Endothelial cell of umbilical vein (primary cell): ENCODE measurements around the gene NFATC1. TPM values are rescaled to one million over a fixed set of nuclear protein-coding genes. Genes with fewer than 3 reads are reported as not detected.

Experiments used
- BruUV-seq: library from RNA; stranded (reverse); fragments of 400-500 nt; replicated peaks from 2 replicates; lab custom pipeline; 2021; lab: Mats Ljungman, UMichigan
- CTCF ChIA-PET: fragments of 300-600, 350-600 bp; sonication (Branson Sonifier 250); formaldehyde crosslinking; loops from one replicate; lab custom pipeline; 2021; ENCODE audit warnings: antibody characterized with exemption, inconsistent platforms; lab: Charles Lee
- POLR2A ChIA-PET: fragments of 300-600, 350-600 bp; sonication (Branson Sonifier 250); formaldehyde crosslinking; loops from one replicate; lab custom pipeline; 2021; ENCODE audit warnings: antibody characterized with exemption, inconsistent platforms; lab: Charles Lee
- DNase-seq: peaks from one replicate; pipeline ENCODE4 v3.0.0-alpha.2; 2011; ENCODE audit warnings: low read depth, low spot score
- FAIRE-seq: peaks from 2 replicates; lab custom pipeline; 2011; peaks lifted over from hg19 to GRCh38; lab: Jason Lieb, UNC
- H2AFZ ChIP-seq: 2 replicates; pipeline ENCODE4 v1.6.0; 2012; ENCODE audit warnings: low read depth, low read length, control low read depth, inconsistent platforms
- H3K27ac ChIP-seq: 2 replicates; pipeline ENCODE4 v1.5.1; 2011; ENCODE audit warnings: low read depth, mild to moderate bottlenecking, control low read depth, low read length, moderate library complexity; ENCODE audit not compliant: insufficient read depth
- H3K27me3 ChIP-seq, 2 experiments: 2 replicates each; pipeline versions ENCODE4 v1.6.0 to v1.6.1; 2011; ENCODE audit warnings: low read length in 2 of 2, mixed read lengths in 1 of 2; ENCODE audit not compliant: control insufficient read depth in 2 of 2, insufficient read depth in 2 of 2
- H3K36me3 ChIP-seq, 2 experiments: 2 replicates in 1 of 2; 3 replicates in 1 of 2; pipeline ENCODE4 v1.5.1; 2011; ENCODE audit warnings: low read length in 2 of 2, mild to moderate bottlenecking in 1 of 2, moderate library complexity in 1 of 2; ENCODE audit not compliant: control insufficient read depth in 2 of 2, insufficient read depth in 2 of 2; ENCODE audit errors: extremely low read depth in 1 of 2
- H3K4me1 ChIP-seq: 3 replicates; pipeline ENCODE4 v1.5.1; 2011; ENCODE audit warnings: mild to moderate bottlenecking, low read length; ENCODE audit not compliant: control insufficient read depth, insufficient read depth; ENCODE audit errors: extremely low read depth
- H3K4me2 ChIP-seq: 2 replicates; pipeline ENCODE4 v1.6.1; 2011; ENCODE audit warnings: low read length, control low read depth, mixed read lengths; ENCODE audit not compliant: insufficient read depth
- H3K4me3 ChIP-seq, 3 experiments: fragments of 200-600 bp in 1 of 3; sonication (generic), shearing (Covaris generic) in 1 of 3; replicated peaks in 1 of 3; 2 replicates each; pipeline ENCODE4 v1.5.1; 2011 to 2016; ENCODE audit warnings: control low read depth in 3 of 3, low read length in 3 of 3, mild to moderate bottlenecking in 2 of 3, inconsistent platforms in 1 of 3, low read depth in 1 of 3, moderate library complexity in 1 of 3; ENCODE audit not compliant: insufficient read depth in 1 of 3
- H3K79me2 ChIP-seq: 2 replicates; pipeline ENCODE4 v1.6.0; 2012; ENCODE audit warnings: low read length, inconsistent platforms; ENCODE audit not compliant: control insufficient read depth, insufficient read depth
- H3K9ac ChIP-seq: replicated peaks from 2 replicates; pipeline ENCODE3; 2011; ENCODE audit warnings: low read length, control low read depth; ENCODE audit not compliant: insufficient read depth; ENCODE audit errors: extremely low read depth
- H3K9me1 ChIP-seq: replicated peaks from 3 replicates; pipeline ENCODE4 v1.6.0; 2011; ENCODE audit warnings: mild to moderate bottlenecking, low read length; ENCODE audit not compliant: control insufficient read depth, insufficient read depth; ENCODE audit errors: extremely low read depth
- H3K9me3 ChIP-seq: replicated peaks from 2 replicates; pipeline ENCODE4 v1.5.1; 2012; ENCODE audit warnings: low read length, inconsistent platforms; ENCODE audit not compliant: control insufficient read depth, insufficient read depth
- H4K20me1 ChIP-seq: replicated peaks from 2 replicates; pipeline ENCODE3; 2011; ENCODE audit warnings: mild to moderate bottlenecking, low read length; ENCODE audit not compliant: control insufficient read depth, insufficient read depth; ENCODE audit errors: extremely low read depth
- CTCF ChIP-seq, 2 donors: IDR thresholded peaks; 1 replicate in 1 of 2; 2 replicates in 1 of 2; pipeline ENCODE4 v1.5.1; 2011; ENCODE audit warnings: low read length in 2 of 2, mild to moderate bottlenecking in 2 of 2, moderate library complexity in 2 of 2, control low read depth in 1 of 2, inconsistent platforms in 1 of 2, low read depth in 1 of 2; ENCODE audit not compliant: insufficient read depth in 1 of 2; ENCODE audit errors: extremely low read depth in 1 of 2
- EZH2 ChIP-seq: IDR thresholded peaks from 2 replicates; pipeline ENCODE4 v1.6.1; 2012; ENCODE audit warnings: borderline replicate concordance, low read depth, mild to moderate bottlenecking, moderate library complexity, low read length, inconsistent platforms; ENCODE audit not compliant: severe bottlenecking
- FOS ChIP-seq: IDR thresholded peaks from 2 replicates; pipeline ENCODE4 v1.6.1; 2011; ENCODE audit warnings: mild to moderate bottlenecking, low read length, moderate library complexity, borderline replicate concordance; ENCODE audit not compliant: insufficient read depth
- GATA2 ChIP-seq: IDR thresholded peaks from 2 replicates; pipeline ENCODE4 v1.7.0; 2011; ENCODE audit warnings: low read depth, mild to moderate bottlenecking, moderate library complexity, mixed read lengths, low read length; ENCODE audit not compliant: insufficient read length, insufficient read depth
- JUN ChIP-seq: IDR thresholded peaks from 2 replicates; pipeline ENCODE4 v1.6.1; 2011; ENCODE audit warnings: borderline replicate concordance, low read depth; ENCODE audit not compliant: insufficient read length, insufficient read depth
- MAX ChIP-seq: IDR thresholded peaks from 2 replicates; pipeline ENCODE4 v1.6.1; 2011; ENCODE audit not compliant: insufficient read depth, insufficient read length
- MYC ChIP-seq: IDR thresholded peaks from one replicate; pipeline ENCODE4 v1.6.1; 2011; ENCODE audit warnings: mild to moderate bottlenecking, low read depth, low read length
- POLR2A ChIP-seq: IDR thresholded peaks from 2 replicates; pipeline ENCODE4 v1.6.1; 2012; ENCODE audit warnings: low read depth, mild to moderate bottlenecking, control low read depth, low read length
- POLR2AphosphoS5 ChIP-seq: IDR thresholded peaks from 2 replicates; pipeline ENCODE4 v1.6.1; 2012; ENCODE audit warnings: low read depth, mild to moderate bottlenecking, control low read depth, low read length, moderate library complexity; ENCODE audit not compliant: insufficient read depth
- dilution Hi-C: fragments of 300-500 bp; cut with MboI; formaldehyde crosslinking; loops from one replicate; pipeline ENCODE4 v1.15.0; 2019; ENCODE audit warnings: low sequenced_read_pairs; ENCODE audit not compliant: extremely low pct_ligation_motif_present
- intact Hi-C: fragments of 100-400 bp; cut with micrococcal nuclease; formaldehyde crosslinking; loops from one replicate; pipeline ENCODE4 v1.10.0; 2022
- polyA plus RNA-seq, 4 experiments: library from polyadenylated mRNA; depleted of rRNA in 3 of 4; stranded (reverse) in 3 of 4; unstranded in 1 of 4; fragments of >200 nt; gene quantifications; 2 replicates each; pipeline versions ENCODE4 v1.2.1 to v1.2.3, GENCODE V29; 2011 to 2012; ENCODE audit warnings: missing spikeins in 1 of 4
- total RNA-seq: library from RNA; stranded (reverse); gene quantifications from 2 replicates; pipeline ENCODE4 v1.2.3, GENCODE V29; 2021

Gene NFATC1
- total and polyA plus RNA-seq, 2 donors (not counting 3 experiments of a cell fraction or from before 2014, with no cell fraction given) = 11.1 to 30.0 TPM

GRCh38 chr18:79502782-79503181, 107.1 kb downstream of the NFATC1 start:
- H3K27ac ChIP-seq = no peak overlapping the region
- dilution Hi-C loops = no loop called here
- peaks cover 27% of the 10 kb centered on the region for H3K4me1 ChIP-seq
- H3K4me3 ChIP-seq = no peak overlapping the region
- H3K9me3 ChIP-seq = no peaks in the 10 kb centered on the region
- intact Hi-C loops = no loop called here
- TF ChIP-seq POLR2A (no peak), POLR2AphosphoS5 (no peak), EZH2 (no peak), MYC (no peak), GATA2 (no peak), JUN (no peak), MAX (no peak)
- H3K36me3 ChIP-seq = no peaks in the 10 kb centered on the region
- POLR2A ChIA-PET = no interaction called here
- H3K4me2 ChIP-seq = no peak overlapping the region
- H3K9ac ChIP-seq = no peak overlapping the region
- H3K9me1 ChIP-seq = no peaks in the 10 kb centered on the region
- H4K20me1 ChIP-seq = no peaks in the 10 kb centered on the region
- no peaks in the 10 kb centered on the region for H3K79me2 ChIP-seq
- DNase-seq = peak; percentile 45
- H2AFZ ChIP-seq = no peak overlapping the region
- BruUV-seq = no TSS peak
- no peaks in the 10 kb centered on the region for H3K27me3 ChIP-seq
- CTCF ChIA-PET = no interaction called here
- FAIRE-seq = peak; percentile 67

GRCh38 chr18:79503406-79503805, 107.7 kb downstream of the NFATC1 start:
- Histone ChIP-seq H3K4me1 (peaks cover 34% of the 10 kb centered on the region), H3K9ac (no peak overlapping the region), H3K27ac (no peak overlapping the region), H3K79me2 (no peaks in the 10 kb centered on the region), H3K9me1 (no peaks in the 10 kb centered on the region), H4K20me1 (no peaks in the 10 kb centered on the region), H3K4me2 (no peak overlapping the region), H2AFZ (no peak overlapping the region), H3K9me3 (no peaks in the 10 kb centered on the region), H3K4me3 (no peak overlapping the region), H3K27me3 (no peaks in the 10 kb centered on the region), H3K36me3 (no peaks in the 10 kb centered on the region)
- no peak for DNase-seq
- dilution Hi-C loops (no loop called here), intact Hi-C loops (no loop called here)
- no TSS peak for BruUV-seq
- POLR2A ChIA-PET = no interaction called here
- no peak for FAIRE-seq
- TF ChIP-seq GATA2 (no peak), MAX (no peak), POLR2AphosphoS5 (no peak), MYC (no peak), POLR2A (no peak), EZH2 (no peak), CTCF (IDR thresholded peaks at IDR 0.05; ENCODE audit: extremely low read depth in 1 of 2, insufficient read depth in 1 of 2, low read depth in 1 of 2, low read length in 2 of 2) (no peak), FOS (no peak), JUN (no peak)
- CTCF ChIA-PET = interaction anchor here (0.6 kb wide), 1 partner anchor 107 kb away, joined by 3 read pairs; no protein-coding TSS in a partner anchor
